Measurements from ENCODE around the gene STEEP1. TPM values are rescaled to one million over a fixed set of nuclear protein-coding genes. Genes with fewer than 3 reads are reported as not detected.
"Not testable (repeated sequence)": the region's sequence is repeated elsewhere in the genome, so short reads cannot be mapped to it uniquely, and the experiment has no call there.

The STEEP1 gene
- total RNA-seq, 1 experiment from 2014 or later: 28.2 TPM

- intact Hi-C loops (cut with micrococcal nuclease); H3K4me2 ChIP-seq (ENCODE audit: low read length); H3K27ac ChIP-seq (ENCODE audit: low read depth, low read length): not testable (repeated sequence)
Observed at GRCh38 chrX:119493851-119494495, 71.2 kb downstream of the STEEP1 start.

GRCh38 chrX:119492463-119492862, 72.7 kb downstream of the STEEP1 start:
- no peak overlapping the region for H3K4me2 ChIP-seq (ENCODE audit: low read length)
- no peaks in the 10 kb centered on the region for H3K9me2 ChIP-seq (ENCODE audit: insufficient read depth)
- no peak for DNase-seq (ENCODE audit: low read depth, low spot score)
- no TSS peak for BruUV-seq (replicated peaks)
- no peaks in the 10 kb centered on the region for H3K9me3 ChIP-seq (ENCODE audit: control insufficient read depth in 1 of 2, insufficient read depth in 1 of 2, low read depth in 1 of 2, low read length in 2 of 2)
- no peak overlapping the region for H3K4me3 ChIP-seq (replicated peaks in 1 of 2; ENCODE audit: low read depth in 1 of 2, low read length in 2 of 2)
- no peaks in the 10 kb centered on the region for H3K36me3 ChIP-seq (ENCODE audit: control insufficient read depth in 1 of 2, insufficient read depth in 2 of 2, low read length in 2 of 2)
- CTCF ChIA-PET: interaction anchor here (1.1 kb wide), 1 partner anchor 10 kb away, joined by 4 read pairs; no protein-coding TSS in a partner anchor
- RAD21 ChIA-PET (ENCODE audit: low non-redundant PET in 1 of 2, low total read pairs in 2 of 2, uncharacterized antibody in 2 of 2, unreplicated experiment in 2 of 2): no interaction called here
- H2AFZ ChIP-seq (ENCODE audit: low read depth, low read length, poor library complexity, severe bottlenecking): no peak overlapping the region
- intact Hi-C loops (cut with micrococcal nuclease): no loop called here
- no peak for ATAC-seq
- no peak overlapping the region for H3K9ac ChIP-seq (ENCODE audit: low read length)
- no peak overlapping the region for H3K27ac ChIP-seq (ENCODE audit: low read depth, low read length)
- no peaks in the 10 kb centered on the region for H3K27me3 ChIP-seq (ENCODE audit: insufficient read depth, low read length)
- no peaks in the 10 kb centered on the region for H3K79me2 ChIP-seq (ENCODE audit: insufficient read depth, low read length)
- no peaks in the 10 kb centered on the region for H3K4me1 ChIP-seq (ENCODE audit: control insufficient read depth in 1 of 2, insufficient read depth in 2 of 2, low read length in 2 of 2)
- no peaks in the 10 kb centered on the region for H4K20me1 ChIP-seq (ENCODE audit: insufficient read depth)
- POLR2A ChIA-PET: no interaction called here
- TF ChIP-seq YY1 (IDR thresholded peaks at IDR 0.05; ENCODE audit: extremely low read depth, insufficient replicate concordance, low read depth, low read length): no peak
- no peak for TF ChIP-seq POLR2AphosphoS5 (IDR thresholded peaks at IDR 0.05; ENCODE audit: low read depth, low read length)
- TF ChIP-seq MAX (IDR thresholded peaks at IDR 0.05): no peak
- TF ChIP-seq EGR1 (IDR thresholded peaks at IDR 0.05; ENCODE audit: low read depth): no peak
- TF ChIP-seq ZBTB33 (IDR thresholded peaks at IDR 0.05; ENCODE audit: extremely low read depth, insufficient replicate concordance, low read length): no peak

More at GRCh38 chrX:119493851-119494495, 71.2 kb downstream of the STEEP1 start:
- ATAC-seq; H3K4me3 ChIP-seq (replicated peaks in 1 of 2; ENCODE audit: low read depth in 1 of 2, low read length in 2 of 2); H3K36me3 ChIP-seq (ENCODE audit: control insufficient read depth in 1 of 2, insufficient read depth in 2 of 2, low read length in 2 of 2); BruUV-seq (replicated peaks); DNase-seq (ENCODE audit: low read depth, low spot score); H3K9me2 ChIP-seq (ENCODE audit: insufficient read depth); H3K9me3 ChIP-seq (ENCODE audit: control insufficient read depth in 1 of 2, insufficient read depth in 1 of 2, low read depth in 1 of 2, low read length in 2 of 2); H3K9ac ChIP-seq (ENCODE audit: low read length); H3K27me3 ChIP-seq (ENCODE audit: insufficient read depth, low read length); H3K79me2 ChIP-seq (ENCODE audit: insufficient read depth, low read length); H3K4me1 ChIP-seq (ENCODE audit: control insufficient read depth in 1 of 2, insufficient read depth in 2 of 2, low read length in 2 of 2); H4K20me1 ChIP-seq (ENCODE audit: insufficient read depth); POLR2A ChIA-PET; H2AFZ ChIP-seq (ENCODE audit: low read depth, low read length, poor library complexity, severe bottlenecking): not testable (repeated sequence)
- RAD21 ChIA-PET (ENCODE audit: low non-redundant PET in 1 of 2, low total read pairs in 2 of 2, uncharacterized antibody in 2 of 2, unreplicated experiment in 2 of 2): interaction anchor here in 1 of 2 experiments (1.1 kb wide), 1 partner anchor 10 kb away, joined by 3 read pairs; no protein-coding TSS in a partner anchor
- CTCF ChIA-PET: interaction anchor here (0.7 to 3.0 kb wide), 5 partner anchors 9 to 394 kb away, joined by 3 to 16 read pairs (median 3); no protein-coding TSS in a partner anchor
